GM23338 (cell line): ENCODE measurements around the gene MSRB1. TPM values are rescaled to one million over a fixed set of nuclear protein-coding genes. Genes with fewer than 3 reads are reported as not detected.

Experiments
- ATAC-seq: fragments of 200-7000 bp; cut with Tn5 transposase; 3 replicates; pipeline ENCODE4 v1.9.1; 2020
- DNase-seq: peaks from one replicate; pipeline ENCODE4 v3.0.0-alpha.2; 2015; ENCODE audit warnings: low spot score
- H2AFZ ChIP-seq: fragments of 200-600 bp; sonication (generic); 2 replicates; pipeline ENCODE4 v1.8.0; 2016; ENCODE audit warnings: antibody characterized with exemption, mild to moderate bottlenecking, moderate library complexity
- H3F3A ChIP-seq: fragments of 200-600 bp; sonication (generic); replicated peaks from 2 replicates; pipeline ENCODE4 v1.8.0; 2017; ENCODE audit warnings: antibody characterized with exemption, mixed run types, low read depth
- H3K27ac ChIP-seq: fragments of 200-600 bp; sonication (generic); 2 replicates; pipeline ENCODE4 v1.6.1; 2016; ENCODE audit warnings: low read depth
- H3K27me3 ChIP-seq: fragments of 200-600 bp; sonication (generic); 2 replicates; pipeline ENCODE4 v1.8.0; 2016; ENCODE audit warnings: mild to moderate bottlenecking, mixed run types, moderate library complexity; ENCODE audit not compliant: insufficient read depth
- H3K36me3 ChIP-seq: fragments of 200-600 bp; sonication (generic); 2 replicates; pipeline ENCODE4 v1.8.0; 2016; ENCODE audit warnings: mild to moderate bottlenecking; ENCODE audit not compliant: insufficient read depth
- H3K4me1 ChIP-seq: fragments of 200-600 bp; sonication (generic); 2 replicates; pipeline ENCODE4 v1.8.0; 2016; ENCODE audit warnings: mild to moderate bottlenecking, moderate library complexity; ENCODE audit not compliant: insufficient read depth
- H3K4me2 ChIP-seq: fragments of 200-600 bp; sonication (generic); 2 replicates; pipeline ENCODE4 v1.7.1; 2017; ENCODE audit warnings: mixed run types
- H3K4me3 ChIP-seq: fragments of 200-600 bp; sonication (generic); 2 replicates; pipeline ENCODE4 v1.6.1; 2016; ENCODE audit warnings: mixed run types
- H3K79me2 ChIP-seq: fragments of 200-600 bp; sonication (generic); replicated peaks from 2 replicates; pipeline ENCODE4 v1.8.0; 2017; ENCODE audit warnings: mild to moderate bottlenecking; ENCODE audit not compliant: insufficient read depth
- H3K9me2 ChIP-seq: fragments of 200-600 bp; sonication (generic); 2 replicates; pipeline ENCODE4 v1.8.0; 2017; ENCODE audit not compliant: insufficient read depth
- H4K20me1 ChIP-seq: fragments of 200-600 bp; sonication (generic); replicated peaks from 2 replicates; pipeline ENCODE4 v1.8.0; 2017; ENCODE audit warnings: mild to moderate bottlenecking; ENCODE audit not compliant: insufficient read depth
- H3K27ac Mint-ChIP-seq: 2 replicates; pipeline ENCODE4 v1.8.0; 2020; ENCODE audit warnings: inconsistent platforms, mild to moderate bottlenecking, moderate library complexity, mixed read lengths
- H3K27me3 Mint-ChIP-seq: 3 replicates; pipeline ENCODE4 v1.8.0; 2022; ENCODE audit warnings: low read depth, mild to moderate bottlenecking, moderate library complexity, mixed read lengths, inconsistent platforms; ENCODE audit not compliant: insufficient read depth, poor library complexity
- H3K36me3 Mint-ChIP-seq: 3 replicates; pipeline ENCODE4 v1.8.0; 2021; ENCODE audit warnings: low read depth, mild to moderate bottlenecking, inconsistent platforms, moderate library complexity, mixed read lengths
- H3K4me1 Mint-ChIP-seq: 3 replicates; pipeline ENCODE4 v1.8.0; 2020; ENCODE audit warnings: mild to moderate bottlenecking, inconsistent platforms, mixed read lengths
- H3K4me3 Mint-ChIP-seq: 3 replicates; pipeline ENCODE4 v1.8.0; 2021; ENCODE audit warnings: moderate library complexity, mild to moderate bottlenecking, inconsistent platforms, mixed read lengths
- H3K9me3 Mint-ChIP-seq: 3 replicates; pipeline ENCODE4 v1.8.0; 2020; ENCODE audit warnings: moderate library complexity, mild to moderate bottlenecking, inconsistent platforms, mixed read lengths
- CREB1 ChIP-seq: fragments of 250-450 bp; sonication (Bioruptor Pico); IDR thresholded peaks from 2 replicates; pipeline ENCODE4 v1.5.0; 2020; ENCODE audit warnings: low read depth, mild to moderate bottlenecking, moderate library complexity
- EZH2phosphoT487 ChIP-seq: fragments of 200-600 bp; sonication (generic); IDR thresholded peaks from one replicate; pipeline ENCODE4 v1.8.1; 2018; ENCODE audit warnings: antibody characterized with exemption; ENCODE audit not compliant: unreplicated experiment
- JUNB ChIP-seq: IDR thresholded peaks from one replicate; pipeline ENCODE4 v1.6.1; 2016; ENCODE audit warnings: antibody characterized with exemption; ENCODE audit not compliant: unreplicated experiment
- NANOG ChIP-seq: IDR thresholded peaks from 2 replicates; pipeline ENCODE4 v1.6.1; 2016; ENCODE audit warnings: antibody characterized with exemption, borderline replicate concordance
- POLR2AphosphoS5 ChIP-seq: IDR thresholded peaks from 2 replicates; pipeline ENCODE4 v1.6.1; 2016; ENCODE audit warnings: antibody characterized with exemption, low read depth
- STAT1 ChIP-seq: IDR thresholded peaks from one replicate; pipeline ENCODE4 v1.6.1; 2016; ENCODE audit warnings: antibody characterized with exemption; ENCODE audit not compliant: unreplicated experiment
- ZNF114 ChIP-seq: fragments of 250-450 bp; sonication (Bioruptor Pico); IDR thresholded peaks from 2 replicates; pipeline ENCODE4 v1.5.0; 2020; ENCODE audit warnings: mild to moderate bottlenecking, moderate library complexity
- ZNF331 ChIP-seq: fragments of 250-450 bp; sonication (Bioruptor Pico); IDR thresholded peaks from 2 replicates; pipeline ENCODE4 v1.5.0; 2020; ENCODE audit warnings: low read depth, mild to moderate bottlenecking, moderate library complexity
- long read RNA-seq: library from polyadenylated mRNA; unstranded; transcript quantifications from one replicate; pipeline ENCODE4 v2.0.0, GENCODE V29; 2020; ENCODE audit not compliant: unreplicated experiment
- polyA plus RNA-seq: library from polyadenylated mRNA; unstranded; fragments of >200 nt; fragmentation: Nextera tagmentation; extraction: Ambion mirVana; gene quantifications from 2 replicates; pipeline ENCODE4 v1.2.1, GENCODE V29; 2016
- total RNA-seq: library from RNA; depleted of rRNA; stranded (reverse); fragments of >200 nt; shearing (Covaris generic); gene quantifications from 2 replicates; pipeline ENCODE4 v1.2.3, GENCODE V29; 2014; rRNA removed
- TF ChIP-seq, protein P1 (sequence below): IDR thresholded peaks from one replicate; pipeline ENCODE4 v1.6.1; 2018; ENCODE audit warnings: antibody characterized with exemption; ENCODE audit not compliant: unreplicated experiment
- TF ChIP-seq, protein P2 (sequence below): IDR thresholded peaks from 2 replicates; pipeline ENCODE4 v1.6.1; 2016; ENCODE audit warnings: antibody characterized with exemption
- TF ChIP-seq, protein P3 (sequence below): fragments of 250-450 bp; sonication (Bioruptor Pico); IDR thresholded peaks from 2 replicates; pipeline ENCODE4 v1.5.0; 2020; ENCODE audit warnings: mild to moderate bottlenecking, moderate library complexity
- TF ChIP-seq, protein P4 (sequence below), 2 experiments: fragments of 200-600 bp in 1 of 2; sonication (generic) in 1 of 2; conservative IDR thresholded peaks; 2 replicates each; pipeline versions ENCODE4 v1.5.1 to v1.6.1; 2016 to 2017; ENCODE audit warnings: antibody characterized with exemption in 2 of 2, low read depth in 2 of 2, mild to moderate bottlenecking in 2 of 2, moderate library complexity in 1 of 2

The MSRB1 gene, protein sequence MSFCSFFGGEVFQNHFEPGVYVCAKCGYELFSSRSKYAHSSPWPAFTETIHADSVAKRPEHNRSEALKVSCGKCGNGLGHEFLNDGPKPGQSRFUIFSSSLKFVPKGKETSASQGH
- 23.9 and 31.3 TPM in 2 replicates for total RNA-seq
- 29.6 and 30.4 TPM in 2 replicates for polyA plus RNA-seq
- long read RNA-seq, transcript MSRB1-201 (4 exons, 1,423 nt): major isoform, 52 of 53 reads
- long read RNA-seq, partial matches to known transcripts: 0 of 53 reads
- long read RNA-seq, other reads (novel, unspliced or antisense): 1 of 53 reads

GRCh38 chr16:1942810-1943726, at the start of gene MSRB1:
MSRB1 (minus strand) TSS chr16:1943199; CDS start chr16:1943156, 43 bp downstream.
- H2AFZ ChIP-seq: peak within 1 kb of the TSS; percentile 98
- H3K4me1 ChIP-seq: peaks cover 15% of the 10 kb centered on the region; the same call in 1 of the 2 replicates
- H3K27ac ChIP-seq: no peak within 1 kb of the TSS
- peak within 1 kb of the TSS; percentile 85 for H3K4me3 Mint-ChIP-seq
- H3K4me1 Mint-ChIP-seq: peaks cover 20% of the 10 kb centered on the region
- 0 out of 2 replicates have a peak, but pooled peaks cover 10% of the 10 kb centered on the region for H3F3A ChIP-seq
- ATAC-seq (peak; percentile 79), DNase-seq (peak; percentile 100)
- H3K4me2 ChIP-seq: peak within 1 kb of the TSS; percentile 93
- no peaks in the 10 kb centered on the region for H3K9me2 ChIP-seq
- no peaks in the 10 kb centered on the region for H3K27me3 ChIP-seq
- peak within 1 kb of the TSS; percentile 97 for H3K4me3 ChIP-seq
- H3K36me3 Mint-ChIP-seq: peaks cover 13% of the 10 kb centered on the region
- no peaks in the 10 kb centered on the region for H3K79me2 ChIP-seq
- H3K27me3 Mint-ChIP-seq: peaks cover 14% of the 10 kb centered on the region
- no peak within 1 kb of the TSS for H3K27ac Mint-ChIP-seq
- TF ChIP-seq ZNF114 (CRISPR knock-in tag) (no peak), JUNB (no peak), CREB1 (CRISPR knock-in tag) (no peak), EZH2phosphoT487 (no peak), POLR2AphosphoS5 (peak; percentile 94), STAT1 (no peak), ZNF331 (CRISPR knock-in tag) (no peak), NANOG (no peak)
- TF ChIP-seq, protein P1, sequence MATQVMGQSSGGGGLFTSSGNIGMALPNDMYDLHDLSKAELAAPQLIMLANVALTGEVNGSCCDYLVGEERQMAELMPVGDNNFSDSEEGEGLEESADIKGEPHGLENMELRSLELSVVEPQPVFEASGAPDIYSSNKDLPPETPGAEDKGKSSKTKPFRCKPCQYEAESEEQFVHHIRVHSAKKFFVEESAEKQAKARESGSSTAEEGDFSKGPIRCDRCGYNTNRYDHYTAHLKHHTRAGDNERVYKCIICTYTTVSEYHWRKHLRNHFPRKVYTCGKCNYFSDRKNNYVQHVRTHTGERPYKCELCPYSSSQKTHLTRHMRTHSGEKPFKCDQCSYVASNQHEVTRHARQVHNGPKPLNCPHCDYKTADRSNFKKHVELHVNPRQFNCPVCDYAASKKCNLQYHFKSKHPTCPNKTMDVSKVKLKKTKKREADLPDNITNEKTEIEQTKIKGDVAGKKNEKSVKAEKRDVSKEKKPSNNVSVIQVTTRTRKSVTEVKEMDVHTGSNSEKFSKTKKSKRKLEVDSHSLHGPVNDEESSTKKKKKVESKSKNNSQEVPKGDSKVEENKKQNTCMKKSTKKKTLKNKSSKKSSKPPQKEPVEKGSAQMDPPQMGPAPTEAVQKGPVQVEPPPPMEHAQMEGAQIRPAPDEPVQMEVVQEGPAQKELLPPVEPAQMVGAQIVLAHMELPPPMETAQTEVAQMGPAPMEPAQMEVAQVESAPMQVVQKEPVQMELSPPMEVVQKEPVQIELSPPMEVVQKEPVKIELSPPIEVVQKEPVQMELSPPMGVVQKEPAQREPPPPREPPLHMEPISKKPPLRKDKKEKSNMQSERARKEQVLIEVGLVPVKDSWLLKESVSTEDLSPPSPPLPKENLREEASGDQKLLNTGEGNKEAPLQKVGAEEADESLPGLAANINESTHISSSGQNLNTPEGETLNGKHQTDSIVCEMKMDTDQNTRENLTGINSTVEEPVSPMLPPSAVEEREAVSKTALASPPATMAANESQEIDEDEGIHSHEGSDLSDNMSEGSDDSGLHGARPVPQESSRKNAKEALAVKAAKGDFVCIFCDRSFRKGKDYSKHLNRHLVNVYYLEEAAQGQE: peak; percentile 24
- TF ChIP-seq, protein P2, sequence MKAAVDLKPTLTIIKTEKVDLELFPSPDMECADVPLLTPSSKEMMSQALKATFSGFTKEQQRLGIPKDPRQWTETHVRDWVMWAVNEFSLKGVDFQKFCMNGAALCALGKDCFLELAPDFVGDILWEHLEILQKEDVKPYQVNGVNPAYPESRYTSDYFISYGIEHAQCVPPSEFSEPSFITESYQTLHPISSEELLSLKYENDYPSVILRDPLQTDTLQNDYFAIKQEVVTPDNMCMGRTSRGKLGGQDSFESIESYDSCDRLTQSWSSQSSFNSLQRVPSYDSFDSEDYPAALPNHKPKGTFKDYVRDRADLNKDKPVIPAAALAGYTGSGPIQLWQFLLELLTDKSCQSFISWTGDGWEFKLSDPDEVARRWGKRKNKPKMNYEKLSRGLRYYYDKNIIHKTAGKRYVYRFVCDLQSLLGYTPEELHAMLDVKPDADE: no peak
- TF ChIP-seq, protein P3, sequence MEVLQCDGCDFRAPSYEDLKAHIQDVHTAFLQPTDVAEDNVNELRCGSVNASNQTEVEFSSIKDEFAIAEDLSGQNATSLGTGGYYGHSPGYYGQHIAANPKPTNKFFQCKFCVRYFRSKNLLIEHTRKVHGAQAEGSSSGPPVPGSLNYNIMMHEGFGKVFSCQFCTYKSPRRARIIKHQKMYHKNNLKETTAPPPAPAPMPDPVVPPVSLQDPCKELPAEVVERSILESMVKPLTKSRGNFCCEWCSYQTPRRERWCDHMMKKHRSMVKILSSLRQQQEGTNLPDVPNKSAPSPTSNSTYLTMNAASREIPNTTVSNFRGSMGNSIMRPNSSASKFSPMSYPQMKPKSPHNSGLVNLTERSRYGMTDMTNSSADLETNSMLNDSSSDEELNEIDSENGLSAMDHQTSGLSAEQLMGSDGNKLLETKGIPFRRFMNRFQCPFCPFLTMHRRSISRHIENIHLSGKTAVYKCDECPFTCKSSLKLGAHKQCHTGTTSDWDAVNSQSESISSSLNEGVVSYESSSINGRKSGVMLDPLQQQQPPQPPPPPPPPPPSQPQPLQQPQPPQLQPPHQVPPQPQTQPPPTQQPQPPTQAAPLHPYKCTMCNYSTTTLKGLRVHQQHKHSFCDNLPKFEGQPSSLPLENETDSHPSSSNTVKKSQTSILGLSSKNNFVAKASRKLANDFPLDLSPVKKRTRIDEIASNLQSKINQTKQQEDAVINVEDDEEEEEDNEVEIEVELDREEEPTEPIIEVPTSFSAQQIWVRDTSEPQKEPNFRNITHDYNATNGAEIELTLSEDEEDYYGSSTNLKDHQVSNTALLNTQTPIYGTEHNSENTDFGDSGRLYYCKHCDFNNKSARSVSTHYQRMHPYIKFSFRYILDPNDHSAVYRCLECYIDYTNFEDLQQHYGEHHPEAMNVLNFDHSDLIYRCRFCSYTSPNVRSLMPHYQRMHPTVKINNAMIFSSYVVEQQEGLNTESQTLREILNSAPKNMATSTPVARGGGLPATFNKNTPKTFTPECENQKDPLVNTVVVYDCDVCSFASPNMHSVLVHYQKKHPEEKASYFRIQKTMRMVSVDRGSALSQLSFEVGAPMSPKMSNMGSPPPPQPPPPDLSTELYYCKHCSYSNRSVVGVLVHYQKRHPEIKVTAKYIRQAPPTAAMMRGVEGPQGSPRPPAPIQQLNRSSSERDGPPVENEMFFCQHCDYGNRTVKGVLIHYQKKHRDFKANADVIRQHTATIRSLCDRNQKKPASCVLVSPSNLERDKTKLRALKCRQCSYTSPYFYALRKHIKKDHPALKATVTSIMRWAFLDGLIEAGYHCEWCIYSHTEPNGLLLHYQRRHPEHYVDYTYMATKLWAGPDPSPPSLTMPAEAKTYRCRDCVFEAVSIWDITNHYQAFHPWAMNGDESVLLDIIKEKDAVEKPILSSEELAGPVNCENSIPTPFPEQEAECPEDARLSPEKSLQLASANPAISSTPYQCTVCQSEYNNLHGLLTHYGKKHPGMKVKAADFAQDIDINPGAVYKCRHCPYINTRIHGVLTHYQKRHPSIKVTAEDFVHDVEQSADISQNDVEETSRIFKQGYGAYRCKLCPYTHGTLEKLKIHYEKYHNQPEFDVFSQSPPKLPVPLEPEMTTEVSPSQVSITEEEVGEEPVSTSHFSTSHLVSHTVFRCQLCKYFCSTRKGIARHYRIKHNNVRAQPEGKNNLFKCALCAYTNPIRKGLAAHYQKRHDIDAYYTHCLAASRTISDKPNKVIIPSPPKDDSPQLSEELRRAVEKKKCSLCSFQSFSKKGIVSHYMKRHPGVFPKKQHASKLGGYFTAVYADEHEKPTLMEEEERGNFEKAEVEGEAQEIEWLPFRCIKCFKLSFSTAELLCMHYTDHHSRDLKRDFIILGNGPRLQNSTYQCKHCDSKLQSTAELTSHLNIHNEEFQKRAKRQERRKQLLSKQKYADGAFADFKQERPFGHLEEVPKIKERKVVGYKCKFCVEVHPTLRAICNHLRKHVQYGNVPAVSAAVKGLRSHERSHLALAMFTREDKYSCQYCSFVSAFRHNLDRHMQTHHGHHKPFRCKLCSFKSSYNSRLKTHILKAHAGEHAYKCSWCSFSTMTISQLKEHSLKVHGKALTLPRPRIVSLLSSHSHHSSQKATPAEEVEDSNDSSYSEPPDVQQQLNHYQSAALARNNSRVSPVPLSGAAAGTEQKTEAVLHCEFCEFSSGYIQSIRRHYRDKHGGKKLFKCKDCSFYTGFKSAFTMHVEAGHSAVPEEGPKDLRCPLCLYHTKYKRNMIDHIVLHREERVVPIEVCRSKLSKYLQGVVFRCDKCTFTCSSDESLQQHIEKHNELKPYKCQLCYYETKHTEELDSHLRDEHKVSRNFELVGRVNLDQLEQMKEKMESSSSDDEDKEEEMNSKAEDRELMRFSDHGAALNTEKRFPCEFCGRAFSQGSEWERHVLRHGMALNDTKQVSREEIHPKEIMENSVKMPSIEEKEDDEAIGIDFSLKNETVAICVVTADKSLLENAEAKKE (CRISPR knock-in tag): no peak
- TF ChIP-seq, protein P4, sequence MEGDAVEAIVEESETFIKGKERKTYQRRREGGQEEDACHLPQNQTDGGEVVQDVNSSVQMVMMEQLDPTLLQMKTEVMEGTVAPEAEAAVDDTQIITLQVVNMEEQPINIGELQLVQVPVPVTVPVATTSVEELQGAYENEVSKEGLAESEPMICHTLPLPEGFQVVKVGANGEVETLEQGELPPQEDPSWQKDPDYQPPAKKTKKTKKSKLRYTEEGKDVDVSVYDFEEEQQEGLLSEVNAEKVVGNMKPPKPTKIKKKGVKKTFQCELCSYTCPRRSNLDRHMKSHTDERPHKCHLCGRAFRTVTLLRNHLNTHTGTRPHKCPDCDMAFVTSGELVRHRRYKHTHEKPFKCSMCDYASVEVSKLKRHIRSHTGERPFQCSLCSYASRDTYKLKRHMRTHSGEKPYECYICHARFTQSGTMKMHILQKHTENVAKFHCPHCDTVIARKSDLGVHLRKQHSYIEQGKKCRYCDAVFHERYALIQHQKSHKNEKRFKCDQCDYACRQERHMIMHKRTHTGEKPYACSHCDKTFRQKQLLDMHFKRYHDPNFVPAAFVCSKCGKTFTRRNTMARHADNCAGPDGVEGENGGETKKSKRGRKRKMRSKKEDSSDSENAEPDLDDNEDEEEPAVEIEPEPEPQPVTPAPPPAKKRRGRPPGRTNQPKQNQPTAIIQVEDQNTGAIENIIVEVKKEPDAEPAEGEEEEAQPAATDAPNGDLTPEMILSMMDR (conservative IDR thresholded peaks at IDR 0.05; ENCODE audit: low read depth in 2 of 2): 0 out of 4 replicates have a peak, but pooled peaks of 1 of the 2 experiments have one; percentile 4
- H3K9me3 Mint-ChIP-seq: no peaks in the 10 kb centered on the region
- H4K20me1 ChIP-seq: no peaks in the 10 kb centered on the region; the same call in 1 of the 2 replicates
- no peaks in the 10 kb centered on the region for H3K36me3 ChIP-seq
